C4-2B (cell line): ENCODE measurements around the gene TNNT2.

Experiments used
- ZFX ChIP-seq: fragments of 450-650 bp; IDR thresholded peaks from 2 replicates; pipeline ENCODE4 v1.6.1; 2017
- TF ChIP-seq, protein P1 (sequence below): fragments of 450-650 bp; conservative IDR thresholded peaks from 2 replicates; pipeline ENCODE4 v1.5.1; 2017; ENCODE audit warnings: mild to moderate bottlenecking

DNA sequence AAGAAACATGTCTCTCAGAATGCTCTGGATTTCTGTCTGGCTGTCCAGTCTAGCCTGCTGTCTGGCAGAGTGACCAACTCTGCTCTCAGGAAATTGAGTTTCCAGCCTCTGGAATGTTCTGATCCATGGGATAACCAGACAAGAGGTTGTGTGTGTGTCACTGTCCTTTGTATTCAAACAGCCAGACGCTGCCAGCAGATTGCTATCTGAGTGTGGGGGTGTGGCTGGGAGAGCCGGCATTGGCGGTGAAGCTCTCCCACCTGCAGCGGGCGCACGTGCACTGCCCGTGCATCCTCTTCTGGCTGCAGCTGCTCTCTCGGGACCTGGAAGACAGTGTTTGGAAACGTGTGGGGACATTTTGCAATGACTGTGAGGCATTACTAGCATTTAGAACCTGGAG is 68.1 kb downstream of the TNNT2 start:
- TF ChIP-seq, protein P1, sequence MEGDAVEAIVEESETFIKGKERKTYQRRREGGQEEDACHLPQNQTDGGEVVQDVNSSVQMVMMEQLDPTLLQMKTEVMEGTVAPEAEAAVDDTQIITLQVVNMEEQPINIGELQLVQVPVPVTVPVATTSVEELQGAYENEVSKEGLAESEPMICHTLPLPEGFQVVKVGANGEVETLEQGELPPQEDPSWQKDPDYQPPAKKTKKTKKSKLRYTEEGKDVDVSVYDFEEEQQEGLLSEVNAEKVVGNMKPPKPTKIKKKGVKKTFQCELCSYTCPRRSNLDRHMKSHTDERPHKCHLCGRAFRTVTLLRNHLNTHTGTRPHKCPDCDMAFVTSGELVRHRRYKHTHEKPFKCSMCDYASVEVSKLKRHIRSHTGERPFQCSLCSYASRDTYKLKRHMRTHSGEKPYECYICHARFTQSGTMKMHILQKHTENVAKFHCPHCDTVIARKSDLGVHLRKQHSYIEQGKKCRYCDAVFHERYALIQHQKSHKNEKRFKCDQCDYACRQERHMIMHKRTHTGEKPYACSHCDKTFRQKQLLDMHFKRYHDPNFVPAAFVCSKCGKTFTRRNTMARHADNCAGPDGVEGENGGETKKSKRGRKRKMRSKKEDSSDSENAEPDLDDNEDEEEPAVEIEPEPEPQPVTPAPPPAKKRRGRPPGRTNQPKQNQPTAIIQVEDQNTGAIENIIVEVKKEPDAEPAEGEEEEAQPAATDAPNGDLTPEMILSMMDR: peak; percentile 91
- no peak for TF ChIP-seq ZFX
